Effector CD4-positive, alpha-beta T cell (primary cell): ENCODE results near the gene CDC25C.
"Not testable (repeated sequence)": the region's sequence is repeated elsewhere in the genome, so short reads cannot be mapped to it uniquely, and the experiment has no call there.

Experiments
- DNase-seq: peaks from one replicate; pipeline ENCODE4 v3.0.0-alpha.2; 2020

CDC25C gene

DNA sequence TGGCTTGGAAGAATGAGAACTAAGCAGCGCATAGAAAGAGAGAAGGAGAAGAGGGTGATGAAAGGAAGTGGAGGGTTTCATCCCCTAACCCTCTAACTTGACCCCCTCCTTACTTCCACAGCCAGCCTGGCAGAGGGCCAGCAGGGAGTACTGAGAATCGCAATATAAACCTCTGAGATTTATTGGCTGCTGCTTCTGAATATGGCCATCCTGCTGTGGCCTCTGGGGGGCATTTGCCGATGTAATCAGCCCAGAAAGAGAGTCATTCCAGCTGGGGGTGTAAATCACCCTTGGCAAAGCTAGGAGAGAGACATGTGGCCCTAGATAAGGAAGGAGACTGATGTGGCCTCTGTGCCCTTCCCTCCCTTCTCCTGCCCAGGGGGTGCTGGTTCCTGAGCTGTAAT is 56.2 kb downstream of the CDC25C start:
- no peak for DNase-seq

- no peak for DNase-seq
Measured at GRCh38 chr5:138274189-138274853, 57.3 kb downstream of the CDC25C start, which contains the start of gene GFRA3. Gene GFRA3 (minus strand): TSS chr5:138274621. CDS start chr5:138274424, 197 bp downstream.

GRCh38 chr5:138273834-138274188 is 57.8 kb downstream of the CDC25C start:
- no peak for DNase-seq

- no peak for DNase-seq
Measured at GRCh38 chr5:138272681-138273080, 58.9 kb downstream of the CDC25C start.

DNA sequence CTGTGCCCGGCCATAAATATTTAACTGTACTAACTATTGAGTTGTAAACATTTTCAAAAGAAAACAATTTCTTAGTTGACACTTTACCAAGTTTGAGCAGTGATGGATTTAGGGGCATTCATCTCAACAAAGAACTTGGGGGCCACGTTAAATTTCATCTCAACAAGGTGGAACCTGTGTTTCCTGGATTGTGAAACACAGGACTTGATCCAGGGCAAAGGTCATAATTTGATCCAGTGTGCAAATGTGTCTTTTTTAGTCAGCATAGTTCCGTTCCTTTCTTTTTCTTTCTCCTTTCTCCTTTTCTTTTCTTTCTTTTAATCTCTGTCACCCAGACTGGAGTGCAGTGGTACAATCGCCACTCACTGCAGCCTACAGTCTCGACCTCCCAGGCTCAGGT is 60.3 kb downstream of the CDC25C start:
- no peak for DNase-seq

DNA sequence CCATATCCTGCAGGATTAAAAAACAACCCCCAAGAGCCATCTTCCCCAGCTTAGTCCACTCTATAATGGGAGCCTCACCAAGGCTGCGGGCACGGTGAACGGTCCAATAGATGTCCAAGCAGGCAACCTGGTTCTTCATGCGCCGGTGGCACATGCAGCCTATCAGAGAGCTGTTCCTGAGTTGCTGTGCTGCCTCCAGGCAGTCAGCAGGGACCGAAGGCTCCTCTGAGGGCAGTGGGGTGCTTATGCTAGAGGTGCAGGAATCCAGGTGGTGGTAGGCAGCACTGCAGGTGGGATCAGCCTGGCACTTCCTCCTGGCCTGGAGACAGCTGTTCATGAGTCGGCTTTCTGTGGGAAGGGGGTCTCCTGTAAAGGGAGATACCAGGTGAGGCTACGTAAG is 67.4 kb downstream of the CDC25C start:
- no peak for DNase-seq

DNA sequence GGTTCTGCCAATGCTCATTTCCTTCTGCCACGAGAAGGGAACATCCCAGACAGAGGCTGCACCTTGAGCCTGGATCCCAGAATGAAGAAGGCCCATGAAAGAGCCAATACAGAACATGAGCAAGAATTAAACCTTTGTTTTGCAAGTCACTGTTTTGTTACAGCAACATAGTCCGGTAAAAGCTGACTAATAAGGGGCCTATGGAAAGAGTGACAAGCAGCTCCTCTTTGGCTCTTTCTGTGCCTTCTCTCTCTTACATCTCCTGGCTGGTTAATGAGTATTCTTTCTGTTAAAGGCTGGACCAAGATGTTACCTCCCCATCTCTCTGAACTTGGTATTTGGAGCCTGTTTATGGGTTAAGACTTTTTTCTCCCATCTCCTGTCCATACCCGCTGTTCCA is 68.0 kb downstream of the CDC25C start:
- DNase-seq = no peak

GRCh38 chr5:138258704-138259292 is 72.8 kb downstream of the CDC25C start:
- DNase-seq = no peak

DNA sequence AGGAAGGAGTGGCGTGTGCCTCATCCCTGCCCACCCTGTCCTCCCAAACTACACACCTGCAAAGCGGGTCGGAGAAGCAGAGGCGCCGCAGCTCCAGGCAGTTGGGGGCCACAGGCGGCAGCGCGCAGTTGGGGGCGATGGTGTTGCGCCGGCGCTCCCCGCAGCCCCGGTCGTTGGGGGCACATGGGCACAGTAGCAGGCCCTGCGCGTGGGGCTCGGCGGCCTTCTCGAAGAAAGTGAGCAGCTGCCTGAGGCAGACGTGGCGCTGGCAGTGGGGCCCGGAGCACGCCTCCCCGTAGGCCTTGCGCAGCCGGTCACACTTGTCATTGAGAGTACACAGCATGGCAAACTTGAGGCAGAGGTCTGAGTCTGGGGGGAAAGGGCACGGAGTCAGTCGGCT is 74.0 kb downstream of the CDC25C start:
- DNase-seq = no peak

GRCh38 chr5:138252944-138253343 is 78.7 kb downstream of the CDC25C start:
- no peak for DNase-seq

- DNase-seq = not testable (repeated sequence)
Measured at GRCh38 chr5:138247800-138248199, 83.8 kb downstream of the CDC25C start.

GRCh38 chr5:138246822-138247221 is 84.8 kb downstream of the CDC25C start:
- DNase-seq = no peak

- no peak for DNase-seq
Measured at GRCh38 chr5:138246334-138246733, 85.3 kb downstream of the CDC25C start.

GRCh38 chr5:138245717-138246116 is 85.9 kb downstream of the CDC25C start:
- DNase-seq = no peak

- DNase-seq = no peak
Measured at GRCh38 chr5:138243794-138244193, 87.8 kb downstream of the CDC25C start.

GRCh38 chr5:138241688-138242571 is 89.7 kb downstream of the CDC25C start:
- no peak for DNase-seq

DNA sequence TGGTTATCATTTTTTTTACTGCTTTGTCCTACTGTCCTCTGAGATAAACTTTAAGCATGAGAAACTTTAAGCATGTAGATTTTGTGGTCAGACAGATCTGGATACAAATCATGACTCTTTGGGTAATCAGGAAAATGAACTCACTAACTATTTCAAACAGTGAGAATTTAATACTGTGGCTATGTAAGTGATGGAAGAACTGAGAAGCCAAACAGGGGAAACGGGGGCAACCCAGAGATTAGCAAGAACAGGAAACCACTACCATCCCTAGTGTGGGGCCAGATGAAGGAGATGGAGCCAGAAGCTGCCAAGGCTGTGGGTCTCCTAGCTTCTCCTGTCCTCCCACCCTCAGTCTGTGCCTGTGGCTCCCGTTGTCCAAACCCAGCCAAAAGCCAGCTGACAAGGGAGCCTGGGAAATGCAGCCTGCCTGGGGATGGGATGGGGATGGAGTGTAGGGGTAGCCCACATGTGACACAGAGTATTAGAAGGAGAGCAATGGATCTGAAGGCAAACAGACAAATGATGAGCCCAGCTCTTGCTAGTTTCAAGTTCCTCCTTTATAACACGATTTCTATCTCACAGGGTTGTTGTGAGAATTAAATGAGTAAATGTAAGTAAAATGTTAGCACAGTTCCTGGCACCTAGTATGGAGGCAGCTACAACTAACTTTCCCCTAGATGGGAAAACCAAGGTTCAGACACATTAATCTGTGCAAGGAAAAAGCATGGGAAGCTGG is 90.8 kb downstream of the CDC25C start:
- DNase-seq = no peak

DNA sequence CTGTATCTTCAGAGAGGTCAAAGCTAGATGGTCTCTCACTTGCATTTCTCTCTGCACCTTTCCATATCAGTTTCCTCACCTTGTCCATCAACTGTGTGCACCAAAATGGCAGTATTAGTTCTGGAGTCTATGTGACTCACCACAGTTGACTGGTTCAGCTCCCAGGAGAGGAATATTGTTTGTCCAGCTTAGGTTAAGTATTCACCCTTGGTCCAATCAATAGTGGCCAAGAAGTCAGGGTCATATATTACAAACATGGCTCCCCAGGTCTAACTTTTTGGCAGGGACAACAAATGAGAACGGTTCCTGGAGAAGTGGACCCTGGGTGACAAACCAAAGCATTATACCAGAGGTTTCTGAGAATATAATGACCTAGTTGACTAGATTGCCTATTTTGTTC is 93.6 kb downstream of the CDC25C start:
- DNase-seq = no peak
